NOMO-1 treated with DMSO at 0.1 percent for 48 hours (cell line): ENCODE measurements around the gene PRSS53.

Source experiments
- DNase-seq: peaks from one replicate; lab custom pipeline; 2025; ENCODE audit not compliant: unreplicated experiment; lab: John Stamatoyannopoulos, UW

PRSS53 gene

GRCh38 chr16:31079342-31079944, 9.3 kb downstream of the PRSS53 start:
- peak; percentile 85 for DNase-seq

GRCh38 chr16:31078597-31079341, 10.0 kb downstream of the PRSS53 start:
- no peak for DNase-seq

GRCh38 chr16:31077592-31078396, 10.9 kb downstream of the PRSS53 start:
- DNase-seq, result no peak

- no peak for DNase-seq
Observed at GRCh38 chr16:31077024-31077423, 11.7 kb downstream of the PRSS53 start.

GRCh38 chr16:31076319-31076718, 12.4 kb downstream of the PRSS53 start:
- DNase-seq, result no peak

- DNase-seq, result no peak
Observed at GRCh38 chr16:31074814-31075183, 13.9 kb downstream of the PRSS53 start.

- DNase-seq, result peak; percentile 100
Observed at GRCh38 chr16:31073970-31074813, 14.6 kb downstream of the PRSS53 start, which contains the start of the genes ZNF646 and ZNF668. ZNF646 (plus strand) TSS chr16:31074422; CDS start chr16:31076325, 1,903 bp downstream. ZNF668 (minus strand) TSS chr16:31074240; CDS start chr16:31064459, 9,781 bp downstream.

- peak; percentile 79 for DNase-seq
Observed at GRCh38 chr16:31073142-31073969, 15.4 kb downstream of the PRSS53 start.

GRCh38 chr16:31072540-31073141, 16.1 kb downstream of the PRSS53 start:
- peak; percentile 29 for DNase-seq

- peak; percentile 9 for DNase-seq
Observed at GRCh38 chr16:31071861-31072260, 16.9 kb downstream of the PRSS53 start.

GRCh38 chr16:31067342-31067741, 21.4 kb downstream of the PRSS53 start:
- no peak for DNase-seq

- no peak for DNase-seq
Observed at GRCh38 chr16:31064882-31065461, 23.8 kb downstream of the PRSS53 start.

GRCh38 chr16:31063843-31064611, 24.7 kb downstream of the PRSS53 start:
- DNase-seq, result no peak

- DNase-seq, result no peak
Observed at GRCh38 chr16:31063495-31063842, 25.3 kb downstream of the PRSS53 start.

GRCh38 chr16:31061813-31062440, 26.8 kb downstream of the PRSS53 start:
- no peak for DNase-seq

- no peak for DNase-seq
Observed at GRCh38 chr16:31061126-31061812, 27.5 kb downstream of the PRSS53 start.

- no peak for DNase-seq
Observed at GRCh38 chr16:31055613-31056012, 33.1 kb downstream of the PRSS53 start.
